GM18951 (cell line): ENCODE measurements around the gene SP6.

Experiments
- POLR2A ChIP-seq: IDR thresholded peaks from 4 replicates; pipeline ENCODE4 v1.6.1; 2011; ENCODE audit warnings: mild to moderate bottlenecking; ENCODE audit not compliant: insufficient read length, insufficient read depth; ENCODE audit errors: extremely low read depth
- in situ Hi-C: fragments of 300-500 bp; cut with MboI; formaldehyde crosslinking; loops from one replicate; pipeline ENCODE4 v1.12.0; 2022; ENCODE audit warnings: low sequenced_read_pairs, mixed read lengths, inconsistent platforms; ENCODE audit not compliant: unreplicated experiment

The SP6 gene

GRCh38 chr17:47802341-47803022, 48.5 kb downstream of the SP6 start:
- in situ Hi-C loops, result no loop called here
- TF ChIP-seq POLR2A, result no peak

GRCh38 chr17:47801906-47802305, 49.1 kb downstream of the SP6 start:
- in situ Hi-C loops, result no loop called here

GRCh38 chr17:47801176-47801765, 49.7 kb downstream of the SP6 start:
- no peak for TF ChIP-seq POLR2A
- in situ Hi-C loops, result no loop called here

More at GRCh38 chr17:47801906-47802305, 49.1 kb downstream of the SP6 start:
- TF ChIP-seq POLR2A, result no peak

- TF ChIP-seq POLR2A, result no peak
- in situ Hi-C loops, result no loop called here
These were observed 50.3 kb downstream of the SP6 start for GRCh38 chr17:47800686-47801085.

GRCh38 chr17:47797797-47798196, 53.2 kb downstream of the SP6 start:
- in situ Hi-C loops, result no loop called here
- TF ChIP-seq POLR2A, result no peak
